ENCODE results near the gene CTBP1.
"Not testable (repeated sequence)": the region's sequence is repeated elsewhere in the genome, so short reads cannot be mapped to it uniquely, and the experiment has no call there.

The CTBP1 gene

DNA sequence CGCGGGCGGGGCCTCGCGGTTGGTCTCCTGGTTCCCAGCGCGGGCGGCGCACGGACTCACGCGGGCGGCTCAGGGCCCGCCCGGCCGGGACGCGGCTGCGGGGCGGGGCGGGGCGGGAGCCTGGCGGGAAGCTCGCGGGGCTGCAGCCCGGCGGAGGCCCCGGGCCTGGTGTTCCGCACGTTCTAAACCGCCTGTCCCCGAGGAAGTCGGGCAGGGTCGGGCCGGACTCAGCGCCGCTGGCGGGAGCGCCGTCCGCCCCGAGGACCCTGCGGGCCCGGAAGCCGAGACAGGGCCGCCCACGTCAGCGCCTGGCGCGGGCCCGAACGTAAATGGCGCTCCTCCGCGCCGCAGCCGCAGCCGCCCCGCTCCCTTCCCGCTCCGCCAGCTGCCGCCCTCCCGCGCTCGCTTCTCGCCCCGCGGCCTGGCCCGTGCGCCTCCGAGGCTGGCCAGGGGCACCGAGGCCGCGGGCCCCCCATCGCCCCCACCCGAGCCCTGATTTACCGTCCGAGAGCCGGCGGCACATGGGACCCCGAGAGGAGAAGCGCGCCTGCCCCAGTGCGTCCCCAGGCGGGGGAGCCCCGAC is 309 bp upstream of the CTBP1 start:
- peak; percentile 86 for DNase-seq

DNA sequence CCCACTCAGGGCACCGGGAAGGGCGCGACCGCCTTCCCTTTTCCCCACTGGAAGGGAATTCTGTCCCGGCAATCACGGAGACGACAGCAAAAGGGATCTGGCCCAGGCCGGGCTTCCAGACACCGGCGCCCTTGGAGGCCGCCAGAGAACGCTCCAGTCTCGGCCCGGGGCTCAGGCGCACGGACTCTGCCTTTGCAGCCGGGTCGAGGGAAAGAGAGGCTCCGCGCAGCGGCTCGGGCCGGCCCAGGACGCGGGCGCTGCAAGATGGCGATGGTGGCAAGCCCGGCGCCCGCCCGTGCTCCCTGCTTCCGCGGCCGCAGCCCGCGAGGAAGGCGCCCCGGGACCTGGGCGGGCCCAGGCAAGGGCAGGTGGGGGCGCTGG is 1.1 kb downstream of the CTBP1 start:
- no peak for DNase-seq

DNA sequence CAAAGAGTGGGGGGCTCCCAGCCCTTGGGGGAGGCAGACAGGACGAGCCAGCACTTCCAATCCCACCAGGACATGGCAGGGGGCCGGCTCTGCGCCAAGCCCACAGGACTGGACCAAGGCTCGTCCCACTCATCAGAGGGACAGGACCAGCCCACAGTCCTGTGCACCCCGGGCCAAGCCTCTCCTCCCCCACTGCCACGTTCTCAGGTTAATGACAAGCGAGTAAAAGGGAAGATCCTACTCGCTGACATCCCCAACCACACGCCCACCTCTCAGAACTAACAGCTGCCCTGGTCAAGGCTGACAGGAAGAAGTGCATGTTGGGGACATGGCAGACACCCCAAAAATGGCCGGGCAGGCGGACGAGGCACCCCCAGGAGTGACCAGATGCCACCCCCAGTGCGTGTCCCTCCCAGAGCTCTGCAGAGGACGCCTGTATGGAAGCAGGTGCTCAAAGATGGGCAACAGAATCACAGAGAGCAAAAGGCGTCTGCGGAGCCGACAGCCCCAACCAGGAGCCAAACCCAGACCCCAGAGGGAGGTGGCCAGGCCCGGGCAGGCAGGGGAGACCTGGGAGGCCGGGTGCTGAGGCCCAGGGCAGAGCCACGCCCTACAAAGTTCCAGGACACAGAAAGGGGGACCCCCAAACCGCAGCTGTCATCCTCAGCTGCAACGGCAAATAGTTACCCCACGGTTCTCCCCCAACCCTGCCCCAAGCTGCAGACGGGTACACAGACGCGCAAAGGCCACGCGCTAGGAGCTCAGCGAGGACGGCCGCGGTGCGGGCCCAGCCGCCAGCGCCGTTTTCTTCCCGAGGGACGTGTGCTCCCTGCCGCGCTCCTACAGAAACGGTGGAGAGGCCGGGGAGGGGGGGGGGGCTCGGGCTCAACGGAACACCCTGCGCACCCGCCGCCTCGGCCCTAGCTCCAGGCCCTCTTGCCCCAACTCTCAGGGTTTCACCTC is 1.7 kb downstream of the CTBP1 start:
- peak; percentile 17 for DNase-seq

DNA sequence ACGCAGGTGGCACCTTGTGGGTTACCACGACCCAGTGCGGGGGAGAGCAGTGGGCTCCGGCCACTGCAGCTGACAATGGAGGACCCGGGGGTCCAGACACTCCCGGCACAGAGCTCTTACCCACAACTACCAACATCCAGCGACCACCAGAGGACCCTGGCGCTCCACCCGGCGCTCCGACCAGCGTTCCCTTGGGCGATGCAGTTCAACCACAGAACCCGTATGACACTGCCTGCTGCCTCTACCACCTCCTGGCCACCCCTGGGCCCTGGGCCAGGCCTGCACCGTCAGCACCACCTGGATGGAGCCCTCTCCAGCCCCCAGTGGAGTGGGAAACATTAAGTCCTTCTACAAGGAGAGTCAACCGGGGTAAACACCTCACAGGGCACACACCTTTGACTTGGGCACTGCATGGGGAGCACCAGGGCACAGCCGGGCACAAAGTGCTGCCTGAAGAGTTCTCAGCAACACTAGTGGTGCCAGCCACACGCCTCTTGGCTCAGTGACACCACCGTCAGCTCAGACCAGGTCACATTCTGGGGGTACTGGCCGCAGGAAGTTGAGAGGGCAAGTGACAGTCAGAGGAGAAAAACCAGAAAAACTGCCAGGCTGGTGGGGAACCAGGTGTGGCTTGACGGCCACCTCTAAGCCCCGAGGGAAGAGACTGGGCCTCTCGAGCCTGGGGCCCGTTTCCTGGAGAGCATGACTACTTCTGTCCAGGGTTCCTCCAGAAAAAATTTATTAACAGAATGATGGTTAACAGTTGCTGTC is 2.6 kb downstream of the CTBP1 start:
- no peak for DNase-seq

DNA sequence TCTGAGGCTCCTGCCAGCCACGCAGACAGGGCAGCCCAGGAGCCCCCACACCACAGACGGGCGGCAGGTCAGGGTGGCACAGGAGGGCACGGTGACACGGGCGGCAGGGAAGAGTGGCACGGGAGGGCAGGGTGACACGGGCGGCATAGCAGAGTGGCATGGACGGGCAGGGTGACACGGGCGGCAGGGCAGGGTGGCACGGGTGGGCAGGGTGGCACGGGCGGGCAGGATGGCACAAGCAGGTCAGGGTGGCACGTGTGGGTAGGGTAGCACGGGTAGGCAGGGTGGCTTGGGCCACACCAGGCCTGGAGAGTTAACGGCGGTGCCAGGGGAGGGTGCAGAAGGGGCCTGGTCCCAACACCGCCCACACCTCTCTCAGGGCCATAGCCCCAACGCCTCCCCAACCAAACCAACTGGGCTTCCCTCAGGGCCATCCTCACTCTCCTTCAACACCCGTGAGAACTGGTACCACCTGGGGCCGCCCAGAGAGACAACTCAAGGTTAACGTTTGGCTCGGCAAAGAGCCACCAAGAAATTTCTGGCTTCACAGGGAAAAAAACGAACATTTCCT is 3.4 kb downstream of the CTBP1 start:
- DNase-seq, result no peak

DNA sequence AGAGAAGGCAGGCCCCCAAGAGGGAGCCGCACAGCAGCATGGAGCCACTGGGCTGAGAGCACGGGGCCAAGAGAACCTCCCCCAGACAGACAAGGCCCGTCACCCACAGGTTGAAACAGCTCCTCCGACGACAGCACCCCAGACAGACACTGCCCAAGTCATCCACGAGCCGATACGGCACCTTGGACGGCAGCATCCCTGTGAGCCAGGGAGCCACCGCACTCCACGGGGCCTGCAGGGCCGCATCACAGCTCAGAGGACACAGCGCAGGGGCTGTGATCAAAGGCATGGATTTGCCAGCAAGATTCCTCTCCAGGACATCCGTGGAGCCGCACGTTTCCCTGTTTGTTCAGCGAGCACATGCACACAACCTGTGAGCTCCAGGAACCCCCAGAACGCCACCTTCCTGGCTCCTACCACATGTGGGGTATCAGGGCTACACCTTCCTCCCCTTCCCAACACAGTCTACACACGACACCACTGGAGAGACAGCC is 3.9 kb downstream of the CTBP1 start:
- DNase-seq, result no peak

DNA sequence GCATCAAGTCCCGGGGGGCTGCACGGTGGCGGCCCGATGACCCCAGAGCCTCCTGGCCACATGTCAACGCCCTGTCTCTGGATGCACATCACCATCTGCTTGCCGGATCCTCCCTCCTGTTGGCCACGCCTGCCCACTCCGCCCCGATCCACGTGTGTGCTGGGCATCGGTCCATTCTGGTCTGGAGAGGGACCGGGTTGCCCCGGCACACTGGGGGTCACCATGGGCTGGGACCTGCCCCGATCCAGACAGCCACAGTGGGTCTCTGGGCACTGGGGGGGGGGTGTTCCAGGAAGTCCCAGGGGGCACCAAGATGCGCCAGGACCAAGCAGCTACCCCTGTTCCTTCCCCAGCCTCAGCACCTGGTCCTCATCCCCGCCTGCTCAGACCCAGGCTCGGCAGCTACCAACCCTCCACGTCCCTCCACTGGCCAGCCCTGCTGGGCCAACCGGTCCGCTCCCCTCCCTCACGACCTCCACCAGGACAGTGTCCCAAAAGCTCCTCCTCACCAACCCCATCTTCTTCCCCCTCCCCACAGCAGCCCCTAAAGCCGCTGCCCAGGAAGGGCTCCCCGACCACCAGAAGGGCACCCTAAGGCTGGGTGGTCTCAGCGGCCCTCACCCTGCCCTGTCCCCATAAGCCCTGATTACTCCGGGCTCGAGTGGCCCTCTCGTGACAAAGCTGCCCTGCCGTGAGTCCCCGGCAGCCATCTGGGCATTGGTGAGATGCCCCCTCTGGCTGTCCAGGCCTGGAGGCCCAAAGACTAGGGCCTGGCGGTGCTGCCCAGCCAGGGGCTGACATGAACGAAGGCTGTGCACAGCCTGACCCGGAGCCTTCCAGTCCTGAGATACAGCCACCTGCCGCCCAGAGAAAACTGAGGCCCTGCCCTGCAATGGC is 4.6 kb downstream of the CTBP1 start:
- DNase-seq, result no peak

DNA sequence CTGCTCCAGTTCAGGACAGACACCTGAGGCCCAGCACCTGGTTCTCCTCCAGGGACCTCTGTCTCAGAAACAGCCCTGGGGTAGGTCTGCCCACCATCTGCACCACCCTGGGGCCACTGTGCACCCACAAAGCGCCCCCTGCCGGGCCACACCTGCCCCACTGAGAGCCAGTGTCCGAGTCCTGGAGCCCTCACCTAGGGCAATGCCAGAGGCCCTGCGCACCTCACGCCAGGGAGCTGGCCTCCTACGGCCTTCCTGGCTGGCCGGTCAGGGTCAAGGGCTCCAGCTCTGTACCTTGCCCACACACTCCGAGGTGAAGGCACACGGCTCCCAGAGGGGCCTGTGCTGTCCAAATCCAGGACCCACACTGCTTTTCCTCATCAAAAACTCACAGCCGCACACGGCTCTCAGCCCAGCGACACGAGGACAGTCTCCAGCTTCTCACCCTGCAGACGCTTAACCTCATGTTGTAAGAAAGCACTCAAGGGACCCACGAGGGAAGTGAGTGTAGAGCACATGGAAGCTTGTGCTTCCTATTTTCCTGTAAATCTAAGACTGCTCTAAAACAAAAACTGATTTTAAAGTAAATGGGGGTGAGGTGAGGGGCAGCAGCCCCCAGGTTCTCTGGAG is 5.4 kb downstream of the CTBP1 start:
- DNase-seq, result no peak

DNA sequence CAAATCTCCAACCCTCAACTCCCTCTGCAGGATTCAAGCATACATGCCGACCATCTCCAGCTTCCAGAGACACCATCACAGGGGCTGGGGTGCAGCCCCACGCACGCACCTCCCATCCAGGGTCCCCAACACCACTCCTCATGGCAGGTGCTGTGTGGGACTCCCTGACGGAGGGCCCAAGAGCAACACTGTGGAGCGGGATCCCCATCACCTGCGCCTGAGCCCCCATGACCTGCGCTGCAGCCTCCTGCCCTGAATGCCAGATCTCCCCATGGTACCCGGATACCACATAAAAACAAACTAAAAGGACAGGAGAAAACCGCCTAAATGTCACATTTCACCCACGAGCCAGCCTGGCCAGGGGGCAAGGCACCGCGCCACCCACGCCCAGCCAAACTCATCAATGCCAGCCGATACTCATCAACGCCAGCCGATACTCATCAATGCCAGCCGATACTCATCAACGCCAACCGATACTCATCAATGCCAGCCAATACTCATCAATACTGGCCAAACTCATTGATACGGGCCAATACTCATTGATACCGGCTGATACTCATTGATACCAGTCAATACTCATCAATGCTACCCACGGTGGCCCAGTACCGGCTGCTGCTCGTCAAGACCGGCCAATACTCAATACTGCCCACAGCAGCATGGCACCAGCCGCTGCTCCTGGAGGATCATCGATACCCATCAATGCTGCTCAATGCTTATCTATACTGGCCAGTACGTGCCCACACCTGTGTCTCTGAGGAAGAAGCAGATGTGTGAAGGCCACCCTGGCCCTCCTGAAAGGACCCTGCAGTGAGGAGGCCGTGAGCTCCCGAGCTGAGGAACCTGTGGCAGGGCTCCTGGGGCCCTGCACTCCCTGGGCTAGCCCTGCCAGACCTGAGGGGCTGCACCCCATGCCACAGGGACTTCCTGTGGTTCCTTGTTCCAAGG is 6.2 kb downstream of the CTBP1 start:
- no peak for DNase-seq

DNA sequence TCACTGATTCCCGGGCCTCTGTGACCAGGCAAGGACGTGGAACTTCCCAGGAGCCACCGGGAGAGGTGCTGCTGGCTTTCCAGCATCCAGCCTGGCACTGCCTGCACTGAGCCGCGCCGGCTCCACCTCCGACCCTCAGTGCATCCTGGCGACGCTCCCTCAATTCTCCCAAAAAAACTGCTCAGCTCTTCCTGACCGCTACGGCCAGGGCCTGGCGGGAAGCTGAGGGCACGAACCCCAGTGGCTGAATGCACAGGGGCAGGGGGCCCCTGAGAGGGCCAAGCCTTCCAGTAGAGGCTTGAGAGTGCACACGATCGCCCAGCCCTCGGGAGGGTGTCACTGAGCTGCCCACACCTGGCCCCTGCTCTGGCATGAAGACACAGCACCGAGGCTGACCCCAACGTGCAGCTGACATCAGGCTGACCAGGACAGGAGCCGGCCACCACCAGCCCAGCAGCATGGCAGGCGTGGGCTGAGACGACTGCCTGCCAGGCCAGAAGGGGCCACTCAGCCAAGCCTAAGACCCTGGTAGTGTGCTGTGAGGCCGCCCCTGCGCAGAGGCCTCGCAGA is 6.9 kb downstream of the CTBP1 start:
- no peak for DNase-seq

DNA sequence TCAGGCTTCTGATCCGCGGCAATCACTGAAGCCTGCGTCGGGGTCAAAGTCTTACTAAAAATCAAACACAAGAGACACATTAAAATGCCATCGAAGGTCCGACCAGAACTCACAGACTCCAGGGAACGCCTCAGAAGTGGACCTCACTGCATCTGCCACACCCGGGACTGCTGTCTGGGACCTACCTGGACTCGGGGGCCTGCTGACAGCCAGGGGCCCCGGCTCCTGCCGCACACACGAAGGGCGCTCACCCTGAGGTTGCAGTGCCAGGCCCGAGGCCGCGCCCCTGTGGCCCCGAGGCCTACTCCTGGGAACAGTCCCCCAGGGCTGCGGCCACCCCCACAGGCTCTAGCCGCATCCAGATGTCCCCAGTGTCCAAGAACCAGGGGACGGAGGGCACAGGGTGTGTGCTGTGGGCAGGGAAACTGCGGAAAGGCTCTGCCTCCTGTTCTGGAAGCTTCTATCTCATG is 7.4 kb downstream of the CTBP1 start:
- no peak for DNase-seq

DNA sequence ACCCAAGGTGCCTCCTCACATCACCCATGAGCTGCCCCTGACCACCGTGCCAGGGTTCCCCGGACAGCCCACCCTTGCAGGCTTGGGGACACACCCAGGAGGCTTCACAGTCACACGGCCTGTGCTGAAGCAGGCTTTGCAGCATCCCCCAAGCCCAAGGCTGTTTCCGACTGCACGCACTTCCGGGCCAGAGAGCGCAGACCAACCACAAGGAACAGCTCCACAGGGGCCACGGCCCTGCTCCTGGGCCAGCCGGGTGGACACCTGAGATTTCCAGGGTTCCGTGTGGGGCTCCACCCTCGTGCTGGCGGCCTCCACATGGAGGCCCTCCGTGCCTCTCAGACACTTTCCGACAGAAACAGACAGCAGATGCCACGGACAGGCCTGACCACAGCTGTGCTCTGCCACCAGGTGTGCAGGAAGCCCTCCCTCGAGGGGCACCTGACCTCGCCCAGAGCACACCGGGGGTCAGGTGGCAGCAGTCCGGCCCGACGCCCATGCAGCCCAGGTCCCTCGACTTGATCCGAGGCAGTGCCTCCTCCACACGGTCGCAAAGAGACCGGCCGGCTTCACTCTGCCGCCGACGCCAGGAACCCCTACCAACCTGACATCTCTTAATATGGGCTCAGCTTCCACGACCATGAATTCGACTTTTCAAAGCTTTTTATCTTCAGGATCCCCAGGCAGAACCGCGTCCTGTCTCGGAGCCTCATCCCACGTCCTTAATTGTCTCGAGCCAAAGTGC is 8.0 kb downstream of the CTBP1 start:
- DNase-seq, result no peak

DNA sequence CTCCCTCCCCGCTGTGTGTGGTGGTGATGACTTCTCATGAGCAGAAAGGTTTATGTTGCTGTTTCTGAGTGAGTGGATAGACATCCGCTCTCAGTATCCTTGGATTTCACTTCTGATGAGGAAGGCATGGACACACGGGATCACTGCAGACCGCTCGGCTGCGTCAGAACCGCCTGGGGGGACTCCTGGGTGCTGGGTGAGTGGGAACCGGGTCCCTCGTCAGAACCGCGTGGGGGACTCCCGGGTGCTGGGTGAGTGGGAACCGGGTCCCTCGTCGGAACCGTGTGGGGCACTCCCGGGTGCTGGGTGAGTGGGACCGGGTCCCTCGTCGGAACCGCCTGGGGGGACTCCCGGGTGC is 9.0 kb downstream of the CTBP1 start:
- no peak for DNase-seq

DNA sequence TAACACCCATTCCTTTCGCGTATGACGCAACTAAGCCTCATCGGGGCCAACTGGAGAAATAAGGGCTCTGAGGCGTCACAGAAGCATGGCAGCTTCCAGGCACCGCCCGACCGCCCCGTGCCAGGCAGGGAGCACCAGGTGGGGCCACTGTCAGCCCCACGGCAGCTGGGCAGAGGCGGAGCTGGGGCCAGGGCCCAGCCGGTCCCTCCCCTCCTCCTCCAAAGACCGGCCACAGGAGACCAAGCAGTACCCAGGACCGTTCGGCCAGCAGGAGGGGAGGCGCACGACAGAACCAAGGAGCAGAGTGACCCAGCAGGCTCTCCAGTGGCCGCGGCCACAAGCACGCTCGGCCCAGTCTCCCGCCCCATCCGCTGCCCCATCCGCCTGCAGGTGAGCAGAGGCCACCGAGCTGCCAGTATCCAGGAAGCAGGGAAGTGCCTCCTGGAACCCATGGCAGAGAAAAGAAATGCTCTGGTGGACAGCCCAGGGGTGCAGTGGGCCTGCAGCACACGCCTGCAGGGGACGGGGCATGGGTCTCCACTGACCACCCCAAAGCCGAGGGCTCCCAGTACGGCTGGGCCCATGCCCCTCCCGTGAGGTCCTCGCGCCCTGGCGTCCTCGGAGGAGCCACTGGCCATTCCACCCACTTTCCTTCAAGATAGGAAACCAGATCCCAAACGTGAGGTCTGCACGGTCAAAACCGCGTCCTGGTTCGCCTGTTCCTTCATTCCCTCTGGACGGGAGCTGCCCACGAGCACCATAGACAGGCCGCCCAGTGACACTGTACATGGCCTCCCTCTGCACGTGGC is 9.6 kb downstream of the CTBP1 start:
- DNase-seq, result no peak

DNA sequence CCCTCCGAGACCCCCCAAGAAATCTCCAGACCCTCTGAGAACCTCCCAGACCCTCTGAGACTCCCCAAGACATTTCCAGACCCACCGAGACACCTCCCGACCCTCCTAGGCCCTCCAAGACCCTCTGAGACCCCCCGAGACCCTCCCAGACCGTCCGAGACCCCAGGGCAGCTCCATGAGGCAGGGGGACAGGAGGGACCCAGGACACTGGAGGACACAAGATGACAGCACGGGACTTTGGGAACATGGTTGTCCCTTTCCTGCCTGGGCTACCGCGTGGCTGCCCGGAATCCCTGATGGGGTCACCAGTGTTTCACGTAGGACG is 10.3 kb downstream of the CTBP1 start:
- no peak for DNase-seq

DNA sequence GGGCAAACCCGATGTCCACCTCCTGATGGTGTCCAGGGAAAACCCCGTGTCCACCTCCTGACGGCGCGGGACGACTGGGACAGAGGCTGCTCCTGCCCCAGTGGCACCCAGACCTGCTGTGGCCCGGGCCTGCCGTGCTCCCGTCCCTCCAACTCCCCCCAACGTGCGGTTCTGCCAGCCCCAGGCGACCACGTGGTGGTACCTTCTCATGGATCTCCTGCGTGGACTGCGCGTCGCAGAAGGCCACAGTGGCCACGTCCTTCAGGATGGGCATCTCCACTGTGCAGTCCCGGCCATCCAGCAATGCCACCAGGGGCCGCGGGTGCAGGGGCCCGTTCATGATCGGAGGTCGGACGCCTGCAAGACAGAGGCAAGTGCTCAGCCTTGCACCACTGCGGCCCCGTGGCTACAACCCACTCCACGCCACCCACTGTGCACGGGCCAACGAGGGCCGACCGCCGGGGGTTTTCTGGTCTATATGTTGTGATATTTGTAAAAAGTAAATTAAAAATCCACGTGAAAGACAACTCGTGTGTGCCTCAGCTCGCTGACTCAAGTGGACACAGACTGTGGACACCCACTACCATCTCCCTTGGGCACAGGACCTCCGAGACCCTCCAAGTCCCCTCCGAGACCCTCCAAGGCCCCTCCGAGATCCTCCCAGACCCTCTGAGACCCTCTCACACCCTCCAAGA is 10.8 kb downstream of the CTBP1 start:
- no peak for DNase-seq

DNA sequence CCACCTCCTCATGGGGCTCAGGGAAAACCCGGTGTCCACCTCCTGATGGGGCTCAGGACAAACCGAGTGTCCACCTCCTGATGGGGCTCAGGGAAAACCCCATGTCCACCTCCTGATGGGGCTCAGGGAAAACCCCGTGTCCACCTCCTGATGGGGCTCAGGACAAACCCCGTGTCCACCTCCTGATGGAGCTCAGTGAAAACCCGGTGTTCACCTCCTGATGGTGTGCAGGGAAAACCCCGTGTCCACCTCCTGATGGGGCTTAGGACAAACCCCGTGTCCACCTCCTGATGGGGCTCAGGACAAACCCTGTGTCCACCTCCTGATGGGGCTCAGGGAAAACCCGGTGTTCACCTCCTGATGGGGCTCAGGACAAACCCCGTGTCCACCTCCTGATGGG is 11.7 kb downstream of the CTBP1 start:
- DNase-seq, result not testable (repeated sequence)

DNA sequence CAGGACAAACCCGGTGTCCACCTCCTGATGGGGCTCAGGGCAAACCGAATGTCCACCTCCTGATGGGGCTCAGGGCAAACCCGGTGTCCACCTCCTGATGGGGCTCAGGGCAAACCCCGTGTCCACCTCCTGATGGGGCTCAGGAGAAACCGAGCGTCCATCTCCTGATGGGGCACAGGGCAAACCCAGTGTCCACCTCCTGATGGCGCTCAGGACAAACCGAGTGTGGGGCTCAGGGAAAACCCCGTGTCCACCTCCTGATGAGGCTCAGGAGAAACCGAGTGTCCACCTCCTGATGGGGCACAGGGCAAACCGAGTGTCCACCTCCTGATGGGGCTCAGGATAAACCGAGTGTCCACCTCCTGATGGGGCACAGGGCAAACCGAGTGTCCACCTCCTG is 12.1 kb downstream of the CTBP1 start:
- not testable (repeated sequence) for DNase-seq
